Thyroid gland (tissue), 4 donors: ENCODE results near the gene SLC8A1. TPM values are rescaled to one million over a fixed set of nuclear protein-coding genes. Genes with fewer than 3 reads are reported as not detected.

Experiments used
- DNase-seq, 2 donors: peaks; one replicate each; pipeline ENCODE4 v3.0.0-alpha.2; 2019
- H3K27ac ChIP-seq, 3 donors: fragments of 200-600 bp; sonication (generic); 1 replicate in 2 of 3; 2 replicates in 1 of 3; pipeline ENCODE4 v1.5.1; 2016 to 2019; ENCODE audit warnings: mild to moderate bottlenecking in 1 of 3, moderate library complexity in 1 of 3
- H3K27me3 ChIP-seq: fragments of 200-600 bp; sonication (generic); one replicate; pipeline ENCODE4 v1.5.1; 2019
- H3K36me3 ChIP-seq, 2 donors: fragments of 200-600 bp; sonication (generic); one replicate each; pipeline ENCODE4 v1.5.1; 2016 to 2019
- H3K4me1 ChIP-seq, 2 donors: fragments of 200-600 bp; sonication (generic); one replicate each; pipeline ENCODE4 v1.5.1; 2017 to 2019
- H3K4me3 ChIP-seq, 3 donors: fragments of 200-600 bp; sonication (generic); replicated peaks in 1 of 3; 1 replicate in 2 of 3; 2 replicates in 1 of 3; pipeline ENCODE4 v1.5.1; 2016; ENCODE audit warnings: mild to moderate bottlenecking in 1 of 3
- H3K9me3 ChIP-seq: fragments of 200-600 bp; sonication (generic); one replicate; pipeline ENCODE4 v1.5.1; 2017
- CTCF ChIP-seq, 6 experiments: fragments of 200-600 bp in 3 of 6; fragments of 450-650 bp in 3 of 6; sonication (generic) in 3 of 6; IDR thresholded peaks; one replicate each; pipeline ENCODE4 v1.5.1; 2016 to 2019; ENCODE audit warnings: antibody characterized with exemption in 6 of 6, mild to moderate bottlenecking in 2 of 6, inconsistent platforms in 1 of 6, moderate library complexity in 1 of 6
- POLR2A ChIP-seq, 2 donors: fragments of 450-650 bp; IDR thresholded peaks; one replicate each; pipeline ENCODE4 v1.6.1; 2017; ENCODE audit warnings: antibody characterized with exemption in 2 of 2, mild to moderate bottlenecking in 2 of 2, moderate library complexity in 1 of 2
- WGBS, 2 donors: methylation state at CpG; one replicate each; pipeline ENCODE4 v1.1.5; 2017; 5-methylcytosine and 5-hydroxymethylcytosine counted together
- intact Hi-C: fragments of 100-400 bp; cut with DNase I; formaldehyde crosslinking; loops from one replicate; pipeline ENCODE4 v1.15.1; 2023
- total RNA-seq, 4 donors: library from RNA; depleted of rRNA; stranded (reverse); fragments of >200 nt; gene quantifications; one replicate each; pipeline ENCODE4 v1.2.3, GENCODE V29; 2016

SLC8A1 gene
- total RNA-seq, 4 donors from 2014 or later, result 2.0 to 5.1 (median 4.4) TPM

GRCh38 chr2:40403233-40403836, 48.6 kb downstream of the SLC8A1 start:
- no peaks in the 10 kb centered on the region for H3K4me1 ChIP-seq
- no peak overlapping the region for H3K4me3 ChIP-seq
- WGBS, 2 donors, result 82 to 84% methylated on average over 4 of the region's 4 CpGs

GRCh38 chr2:40401896-40402295, 50.0 kb downstream of the SLC8A1 start:
- DNase-seq, result no peak
- Histone ChIP-seq H3K4me3 (no peak overlapping the region), H3K36me3 (no peaks in the 10 kb centered on the region), H3K4me1 (no peaks in the 10 kb centered on the region), H3K27me3 (no peaks in the 10 kb centered on the region), H3K9me3 (no peaks in the 10 kb centered on the region), H3K27ac (no peak overlapping the region)
- intact Hi-C loops, result no loop called here
- 90 to 91% methylated on average over 3 of the region's 3 CpGs for WGBS, 2 donors
- no peak for TF ChIP-seq CTCF (IDR thresholded peaks at IDR 0.05)
- TF ChIP-seq POLR2A (IDR thresholded peaks at IDR 0.05), result no peak

More at GRCh38 chr2:40403233-40403836, 48.6 kb downstream of the SLC8A1 start:
- Histone ChIP-seq H3K27ac (no peak overlapping the region), H3K36me3 (no peaks in the 10 kb centered on the region), H3K9me3 (no peaks in the 10 kb centered on the region), H3K27me3 (no peaks in the 10 kb centered on the region)
- intact Hi-C loops, result no loop called here
- DNase-seq, result no peak
- TF ChIP-seq CTCF (IDR thresholded peaks at IDR 0.05) (no peak), POLR2A (IDR thresholded peaks at IDR 0.05) (no peak)

GRCh38 chr2:40400336-40400953, 51.4 kb downstream of the SLC8A1 start:
- H3K27ac ChIP-seq, result no peak overlapping the region
- H3K4me1 ChIP-seq, result peaks cover 0 to 5% of the 10 kb centered on the region in 2 donors
- H3K4me3 ChIP-seq, result no peak overlapping the region
- 47 to 54% methylated on average over 3 of the region's 3 CpGs for WGBS, 2 donors
- H3K9me3 ChIP-seq, result no peaks in the 10 kb centered on the region
- no peak for TF ChIP-seq POLR2A (IDR thresholded peaks at IDR 0.05)
- no peak for TF ChIP-seq CTCF (IDR thresholded peaks at IDR 0.05)
- no peaks in the 10 kb centered on the region for H3K27me3 ChIP-seq
- intact Hi-C loops, result no loop called here
- DNase-seq, result no peak
- no peaks in the 10 kb centered on the region for H3K36me3 ChIP-seq

GRCh38 chr2:40397765-40398164, 54.1 kb downstream of the SLC8A1 start:
- Histone ChIP-seq H3K4me3 (no peak overlapping the region), H3K4me1 (peaks cover 0 to 5% of the 10 kb centered on the region in 2 donors), H3K36me3 (no peaks in the 10 kb centered on the region), H3K9me3 (no peaks in the 10 kb centered on the region), H3K27ac (no peak overlapping the region), H3K27me3 (no peaks in the 10 kb centered on the region)
- 82 to 100% methylated on average over 1 of the region's 1 CpG for WGBS, 2 donors
- DNase-seq, result no peak
- intact Hi-C loops, result no loop called here
- TF ChIP-seq POLR2A (IDR thresholded peaks at IDR 0.05) (no peak), CTCF (IDR thresholded peaks at IDR 0.05) (no peak)

- no peak for TF ChIP-seq CTCF (IDR thresholded peaks at IDR 0.05)
- no peak for TF ChIP-seq POLR2A (IDR thresholded peaks at IDR 0.05)
- no peak overlapping the region for H3K27ac ChIP-seq
These were observed 55.8 kb downstream of the SLC8A1 start for GRCh38 chr2:40396124-40396523.

More at GRCh38 chr2:40396124-40396523, 55.8 kb downstream of the SLC8A1 start:
- no peak overlapping the region for H3K4me3 ChIP-seq
- peaks cover 0 to 5% of the 10 kb centered on the region in 2 donors for H3K4me1 ChIP-seq
- intact Hi-C loops, result no loop called here
- no peaks in the 10 kb centered on the region for H3K9me3 ChIP-seq
- DNase-seq, result no peak
- WGBS, 2 donors, result 39 to 41% methylated on average over 2 of the region's 2 CpGs
- H3K36me3 ChIP-seq, result no peaks in the 10 kb centered on the region
- no peaks in the 10 kb centered on the region for H3K27me3 ChIP-seq
